Measurements from ENCODE around the gene PCSK9. TPM values are rescaled to one million over a fixed set of nuclear protein-coding genes. Genes with fewer than 3 reads are reported as not detected.

PCSK9 gene
- total and polyA plus RNA-seq, 2 of the 13 experiments (the other 11 are each of a cell fraction or from before 2014, with no cell fraction given) = 33.3 to 80.5 TPM

GRCh38 chr1:55039342-55040082, at the start of gene PCSK9 (continued):
- TF ChIP-seq ZFP91 (CRISPR knock-in tag; IDR thresholded peaks at IDR 0.05; ENCODE audit: borderline replicate concordance) (peak; percentile 95), ESRRA (CRISPR knock-in tag; IDR thresholded peaks at IDR 0.05; ENCODE audit: low read depth) (0 out of 2 replicates have a peak, but pooled peaks have one; percentile 51), FOXK1 (CRISPR knock-in tag; IDR thresholded peaks at IDR 0.05; ENCODE audit: borderline replicate concordance, low read depth) (peak; percentile 27; the same call in 1 of the 2 replicates), SOX13 (IDR thresholded peaks at IDR 0.05) (no peak), SOX13 (CRISPR knock-in tag; conservative IDR thresholded peaks at IDR 0.05 in 1 of 2, IDR thresholded peaks at IDR 0.05 in 1 of 2) (peak in 1 of 2 experiments; percentile 75; a peak in 2 of 4 replicates), ZFP36L1 (CRISPR knock-in tag; IDR thresholded peaks at IDR 0.05) (peak; percentile 46; the same call in 1 of the 2 replicates), FOXC1 (CRISPR knock-in tag; IDR thresholded peaks at IDR 0.05; ENCODE audit: borderline replicate concordance) (peak; percentile 86; the same call in 1 of the 2 replicates), PHF8 (CRISPR knock-in tag; IDR thresholded peaks at IDR 0.05) (peak; percentile 78), POGZ (CRISPR knock-in tag; IDR thresholded peaks at IDR 0.05) (peak; percentile 78), ELF4 (CRISPR knock-in tag; IDR thresholded peaks at IDR 0.05; ENCODE audit: borderline replicate concordance) (no peak), ZIK1 (CRISPR knock-in tag; IDR thresholded peaks at IDR 0.05; ENCODE audit: borderline replicate concordance, low read depth) (peak; percentile 66; the same call in 1 of the 2 replicates), LBX2 (CRISPR knock-in tag; IDR thresholded peaks at IDR 0.05; ENCODE audit: borderline replicate concordance) (peak; percentile 75; the same call in 1 of the 2 replicates), DNMT1 (CRISPR knock-in tag; IDR thresholded peaks at IDR 0.05) (0 out of 2 replicates have a peak, but pooled peaks have one; percentile 34), ZFP36L2 (CRISPR knock-in tag; IDR thresholded peaks at IDR 0.05) (no peak), ZNF850 (CRISPR knock-in tag; conservative IDR thresholded peaks at IDR 0.05) (no peak), ZNF558 (CRISPR knock-in tag; IDR thresholded peaks at IDR 0.05; ENCODE audit: borderline replicate concordance) (peak; percentile 26), XRCC5 (optimal IDR thresholded peaks at IDR 0.05; ENCODE audit: low read length) (no peak), ZBTB2 (CRISPR knock-in tag; IDR thresholded peaks at IDR 0.05; ENCODE audit: low read depth) (no peak; the same call in 1 of the 2 replicates), GATAD2A (CRISPR knock-in tag; IDR thresholded peaks at IDR 0.05) (0 out of 2 replicates have a peak, but pooled peaks have one; percentile 14), ZNF234 (CRISPR knock-in tag; conservative IDR thresholded peaks at IDR 0.05) (no peak)
- TF ChIP-seq, protein P1, sequence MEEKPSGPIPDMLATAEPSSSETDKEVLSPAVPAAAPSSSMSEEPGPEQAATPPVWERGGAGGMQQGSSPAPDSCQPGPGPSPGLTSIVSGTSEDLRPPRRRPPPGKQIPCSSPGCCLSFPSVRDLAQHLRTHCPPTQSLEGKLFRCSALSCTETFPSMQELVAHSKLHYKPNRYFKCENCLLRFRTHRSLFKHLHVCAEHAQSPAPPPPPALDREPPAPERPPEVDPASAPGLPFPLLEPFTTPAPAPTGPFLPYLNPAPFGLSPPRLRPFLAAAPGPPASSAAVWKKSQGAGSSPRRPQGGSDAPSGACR (CRISPR knock-in tag; IDR thresholded peaks at IDR 0.05) = peak; percentile 95
- TF ChIP-seq, protein P2, sequence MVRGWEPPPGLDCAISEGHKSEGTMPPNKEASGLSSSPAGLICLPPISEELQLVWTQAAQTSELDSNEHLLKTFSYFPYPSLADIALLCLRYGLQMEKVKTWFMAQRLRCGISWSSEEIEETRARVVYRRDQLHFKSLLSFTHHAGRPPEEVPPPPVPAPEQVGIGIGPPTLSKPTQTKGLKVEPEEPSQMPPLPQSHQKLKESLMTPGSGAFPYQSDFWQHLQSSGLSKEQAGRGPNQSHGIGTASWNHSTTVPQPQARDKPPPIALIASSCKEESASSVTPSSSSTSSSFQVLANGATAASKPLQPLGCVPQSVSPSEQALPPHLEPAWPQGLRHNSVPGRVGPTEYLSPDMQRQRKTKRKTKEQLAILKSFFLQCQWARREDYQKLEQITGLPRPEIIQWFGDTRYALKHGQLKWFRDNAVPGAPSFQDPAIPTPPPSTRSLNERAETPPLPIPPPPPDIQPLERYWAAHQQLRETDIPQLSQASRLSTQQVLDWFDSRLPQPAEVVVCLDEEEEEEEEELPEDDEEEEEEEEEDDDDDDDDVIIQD (CRISPR knock-in tag; IDR thresholded peaks at IDR 0.05; ENCODE audit: low read depth) = no peak
